Stimulated activated CD4-positive, alpha-beta T cell treated with anti-CD3 and anti-CD28 coated beads, Interleukin-4, amount 100 ng/mL, for 24 hours (primary cell): Measurements from ENCODE around the gene SUPT4H1.
"Not testable (repeated sequence)": the region's sequence is repeated elsewhere in the genome, so short reads cannot be mapped to it uniquely, and the experiment has no call there.

ENCODE experiments used
- DNase-seq: peaks from one replicate; pipeline ENCODE4 v3.0.0-alpha.2; 2020

SUPT4H1 gene

DNA sequence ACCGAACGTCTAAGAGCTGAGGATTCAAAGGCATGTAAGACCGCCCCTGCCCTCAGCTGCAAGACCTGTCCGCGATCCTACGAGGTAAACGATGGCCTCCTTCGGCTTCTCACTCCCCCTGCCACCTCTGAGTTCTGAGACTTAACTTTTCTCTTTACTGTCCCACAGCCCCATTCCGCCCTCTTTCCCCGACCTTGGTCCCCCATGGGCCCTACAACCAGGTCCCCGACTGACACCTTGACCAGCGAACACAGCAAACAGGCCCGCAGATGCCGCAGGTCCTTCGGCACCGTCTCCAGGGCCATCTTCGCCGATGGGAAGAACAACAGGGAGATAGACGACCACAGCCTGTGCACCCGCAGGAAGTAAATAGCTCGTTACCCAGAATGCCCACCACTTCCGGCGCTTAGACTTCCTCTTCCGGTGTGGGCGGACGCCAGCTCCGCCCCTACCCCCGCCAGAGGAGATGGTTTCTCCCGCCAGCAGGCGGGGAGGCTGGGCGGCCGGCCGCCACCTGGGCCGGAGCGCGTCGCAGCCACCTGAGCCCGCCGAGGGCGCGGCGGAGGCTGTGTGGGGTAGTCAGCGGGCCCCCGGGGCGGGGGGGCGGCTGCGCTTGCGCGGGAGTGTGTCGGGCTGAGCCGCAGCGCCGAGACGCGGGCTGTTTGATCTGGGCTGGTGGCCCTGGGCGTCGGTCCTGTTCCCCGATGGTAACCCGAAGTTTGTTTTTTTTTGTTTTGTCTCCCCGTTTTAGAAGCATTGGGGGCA lies at the start of gene SUPT4H1:
TSS of gene SUPT4H1 (minus strand) at position 371 of the 765 bp plus-strand sequence. CDS start at position 305, 66 bp downstream.
- peak; percentile 93 for DNase-seq

DNA sequence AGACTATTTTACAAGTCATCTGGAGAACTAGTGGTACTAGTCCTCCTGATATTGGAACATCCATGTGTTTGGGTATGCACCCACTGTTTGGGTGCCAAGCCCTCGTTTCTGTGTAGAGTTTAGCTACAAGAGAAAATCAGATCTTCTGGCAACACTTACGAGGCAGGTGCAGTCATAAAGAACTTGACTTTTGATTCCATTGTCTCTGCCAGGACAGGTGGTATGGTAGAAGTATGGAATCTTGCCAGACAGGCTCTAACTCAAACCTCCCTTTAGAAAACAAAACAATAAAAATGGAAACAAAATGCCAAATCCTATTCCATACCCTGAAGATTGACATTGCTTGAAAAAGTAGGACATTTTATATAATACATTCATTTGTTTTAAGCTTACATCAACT lies 49.3 kb upstream of the SUPT4H1 start:
- DNase-seq: no peak

DNA sequence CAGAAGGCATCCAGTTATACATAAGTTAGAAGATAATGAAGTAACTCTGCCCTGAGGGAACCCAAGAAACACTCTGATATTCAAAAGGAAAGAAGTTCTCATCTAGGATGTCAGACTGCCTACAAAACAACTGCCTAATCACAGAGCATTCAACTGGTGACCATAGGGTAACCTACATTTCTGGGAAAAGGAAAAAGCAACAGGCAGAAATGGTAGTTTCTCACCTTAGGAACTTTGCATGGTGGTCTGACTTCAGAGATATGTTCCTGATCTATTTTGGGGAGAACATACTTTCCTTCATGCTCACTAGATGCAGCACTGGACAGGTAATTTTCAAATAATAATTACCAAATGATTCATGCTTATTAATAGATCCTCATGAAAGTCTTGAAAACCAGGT lies 48.8 kb upstream of the SUPT4H1 start:
- DNase-seq: no peak

DNA sequence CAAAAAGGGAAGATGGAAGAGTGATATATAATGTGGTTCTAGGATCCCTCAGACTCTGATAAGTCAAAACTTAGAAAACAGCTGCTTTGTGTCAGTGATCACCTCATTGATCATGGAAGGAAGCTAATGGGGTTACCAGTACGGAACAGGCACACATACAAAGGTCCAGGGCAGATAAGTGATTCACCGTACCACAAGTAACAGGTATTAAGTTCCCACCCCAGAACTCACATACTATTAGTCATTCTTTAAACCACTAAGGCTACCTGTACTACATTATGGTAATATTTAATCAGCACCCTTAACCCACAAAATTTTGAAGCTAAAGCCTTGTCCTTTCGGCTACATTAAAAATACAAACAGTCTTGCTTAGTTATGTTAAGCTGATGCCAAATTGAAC lies 48.0 kb upstream of the SUPT4H1 start:
- DNase-seq: no peak

DNA sequence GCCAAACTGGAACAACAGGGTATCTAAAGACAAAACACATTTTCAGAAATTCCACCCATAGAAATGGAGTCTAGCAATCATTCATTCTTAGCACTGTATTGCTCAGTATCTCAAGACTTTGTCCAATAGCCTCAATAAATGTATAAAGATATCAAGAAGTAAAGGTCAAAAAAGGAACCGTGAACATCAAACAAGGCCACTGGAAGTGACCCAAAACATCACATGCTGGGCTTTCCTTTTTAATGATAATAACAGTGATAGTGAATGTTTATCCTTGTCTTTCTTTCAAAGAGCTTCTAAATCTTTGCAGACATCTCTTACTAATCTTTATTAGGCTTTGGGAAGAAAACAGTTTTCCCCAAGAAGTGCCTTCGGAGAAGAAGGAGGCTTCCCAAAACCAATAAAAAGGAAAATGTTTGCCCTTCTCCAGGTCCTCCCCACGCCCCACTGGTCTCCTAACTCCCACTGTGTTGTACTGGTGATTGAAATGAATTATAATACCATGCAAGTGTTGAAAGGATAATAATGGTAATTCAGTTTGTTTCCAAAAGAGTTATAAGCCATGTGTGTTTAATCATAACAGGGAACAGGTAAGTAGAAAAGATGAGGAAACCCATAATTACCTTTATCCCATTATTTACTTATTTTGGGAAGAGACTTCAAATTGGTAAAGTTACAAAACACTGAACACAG lies 46.7 kb upstream of the SUPT4H1 start:
- no peak for DNase-seq

DNA sequence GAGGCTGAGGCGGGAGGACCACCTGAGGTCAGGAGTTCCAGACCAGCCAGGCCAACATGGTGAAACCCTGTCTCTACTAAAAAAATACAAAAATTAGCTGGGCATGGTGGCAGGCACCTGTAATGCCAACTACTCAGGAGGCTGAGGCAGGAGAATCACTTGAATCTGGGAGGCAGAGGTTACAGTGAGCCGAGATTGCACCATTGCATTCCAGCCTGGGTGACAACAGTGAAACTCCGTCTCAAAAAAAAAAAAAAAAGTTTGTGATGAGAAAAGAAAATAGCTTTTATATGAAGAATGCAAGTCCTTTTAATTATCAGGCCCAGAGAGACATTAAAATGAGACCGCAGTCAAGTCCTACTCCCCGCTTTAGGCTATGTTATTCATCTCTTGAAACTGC lies 45.4 kb upstream of the SUPT4H1 start:
- DNase-seq: not testable (repeated sequence)

DNA sequence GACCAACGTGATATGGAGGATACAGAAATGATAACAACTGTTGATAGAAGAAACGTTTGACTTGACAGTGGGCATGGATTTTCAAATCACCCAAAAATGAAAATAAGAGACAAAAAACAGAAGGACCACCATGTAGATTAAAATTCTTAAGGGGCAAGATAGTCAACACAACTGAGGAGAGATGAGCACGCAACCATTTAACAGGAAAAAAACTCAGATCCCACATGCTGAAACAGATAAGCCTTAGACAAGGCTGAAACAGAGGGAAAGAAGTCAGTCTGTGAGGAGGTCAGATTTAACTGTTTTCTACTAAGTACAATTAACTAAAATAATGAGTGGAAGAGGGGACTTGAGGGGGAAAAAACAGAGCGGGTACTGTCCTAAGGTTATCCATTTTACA lies 44.2 kb upstream of the SUPT4H1 start:
- no peak for DNase-seq

DNA sequence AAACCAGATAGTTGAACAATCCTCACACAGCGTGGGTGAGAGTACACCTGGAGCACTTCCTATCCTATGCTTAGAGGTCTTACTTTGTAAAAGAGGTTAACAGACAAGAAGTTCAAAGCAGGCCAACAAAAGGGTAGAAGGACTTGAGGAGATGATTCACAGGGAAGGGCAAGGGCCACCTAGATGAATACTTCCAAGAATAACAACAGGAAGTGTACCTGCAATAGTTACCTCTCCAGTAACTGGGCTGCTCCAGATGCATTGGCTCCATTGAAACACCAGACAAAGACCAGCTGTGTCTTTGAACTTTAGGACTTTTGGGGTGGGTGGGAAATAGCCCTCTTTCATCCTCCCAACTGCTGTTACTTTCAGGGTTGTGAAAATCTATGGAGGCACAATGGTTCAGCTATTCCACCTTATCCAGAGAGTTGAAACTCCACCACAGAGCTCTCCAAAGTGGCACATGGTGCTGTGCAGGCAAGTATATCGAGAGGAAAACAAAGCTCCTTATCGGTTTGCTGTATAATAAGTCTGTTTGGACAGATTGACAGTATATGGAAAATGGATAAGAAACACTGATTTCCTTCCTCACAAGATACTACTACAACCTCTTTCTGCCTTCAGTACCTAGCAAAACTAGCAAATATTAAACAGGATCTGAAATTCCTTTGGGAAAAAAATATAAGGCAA lies 42.7 kb upstream of the SUPT4H1 start:
- no peak for DNase-seq

DNA sequence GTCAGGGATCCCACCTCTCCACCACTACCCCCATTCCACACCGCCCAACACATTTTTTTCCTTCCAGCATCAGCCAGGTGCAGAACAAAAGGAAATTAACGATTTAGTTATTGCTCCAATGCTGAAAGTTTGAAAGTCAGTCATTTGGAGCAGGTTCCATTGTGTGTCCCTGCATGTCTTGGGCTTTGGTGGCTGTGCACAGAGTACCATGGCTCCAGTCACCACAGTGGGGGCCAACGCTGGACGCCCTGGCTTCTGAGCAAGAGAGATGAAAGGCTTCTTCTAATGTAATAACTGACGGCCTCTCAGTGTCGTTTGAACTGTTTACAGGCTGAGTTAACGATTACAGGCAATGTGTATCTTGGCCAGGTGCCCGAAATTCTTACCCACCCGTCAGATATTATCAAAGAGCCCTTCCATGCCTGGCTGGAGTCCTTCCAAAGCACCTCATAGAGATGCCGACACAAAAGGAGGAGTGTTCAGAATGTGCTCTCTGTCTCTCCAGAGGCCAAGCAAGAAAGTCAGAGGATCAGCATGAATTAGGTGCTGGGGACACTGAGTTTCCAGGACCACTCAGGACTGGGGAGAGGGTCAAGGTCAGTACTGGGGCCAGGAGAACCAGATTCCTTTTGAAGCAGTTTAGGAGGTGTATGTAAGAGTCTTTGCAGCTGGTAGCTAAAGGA lies 39.4 kb upstream of the SUPT4H1 start:
- DNase-seq: no peak

DNA sequence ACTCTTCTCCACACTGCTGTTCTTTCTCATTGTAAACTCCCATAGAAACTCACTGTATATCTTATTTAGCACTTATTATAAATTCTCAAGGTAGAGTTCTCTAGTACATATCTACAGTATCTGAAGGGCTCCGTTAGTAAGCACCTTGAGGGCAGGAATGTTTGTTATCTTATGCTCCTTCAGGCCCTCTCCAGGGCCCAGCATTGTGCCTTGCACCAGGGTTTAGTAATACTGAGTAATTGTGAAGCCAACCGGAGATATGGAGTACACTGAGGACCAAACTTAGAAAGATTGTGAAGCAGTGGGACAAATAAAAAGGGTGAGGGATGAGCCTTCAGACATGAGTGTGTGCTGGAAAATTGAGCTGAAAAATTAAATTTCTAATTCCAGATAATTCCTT lies 38.9 kb upstream of the SUPT4H1 start:
- no peak for DNase-seq

DNA sequence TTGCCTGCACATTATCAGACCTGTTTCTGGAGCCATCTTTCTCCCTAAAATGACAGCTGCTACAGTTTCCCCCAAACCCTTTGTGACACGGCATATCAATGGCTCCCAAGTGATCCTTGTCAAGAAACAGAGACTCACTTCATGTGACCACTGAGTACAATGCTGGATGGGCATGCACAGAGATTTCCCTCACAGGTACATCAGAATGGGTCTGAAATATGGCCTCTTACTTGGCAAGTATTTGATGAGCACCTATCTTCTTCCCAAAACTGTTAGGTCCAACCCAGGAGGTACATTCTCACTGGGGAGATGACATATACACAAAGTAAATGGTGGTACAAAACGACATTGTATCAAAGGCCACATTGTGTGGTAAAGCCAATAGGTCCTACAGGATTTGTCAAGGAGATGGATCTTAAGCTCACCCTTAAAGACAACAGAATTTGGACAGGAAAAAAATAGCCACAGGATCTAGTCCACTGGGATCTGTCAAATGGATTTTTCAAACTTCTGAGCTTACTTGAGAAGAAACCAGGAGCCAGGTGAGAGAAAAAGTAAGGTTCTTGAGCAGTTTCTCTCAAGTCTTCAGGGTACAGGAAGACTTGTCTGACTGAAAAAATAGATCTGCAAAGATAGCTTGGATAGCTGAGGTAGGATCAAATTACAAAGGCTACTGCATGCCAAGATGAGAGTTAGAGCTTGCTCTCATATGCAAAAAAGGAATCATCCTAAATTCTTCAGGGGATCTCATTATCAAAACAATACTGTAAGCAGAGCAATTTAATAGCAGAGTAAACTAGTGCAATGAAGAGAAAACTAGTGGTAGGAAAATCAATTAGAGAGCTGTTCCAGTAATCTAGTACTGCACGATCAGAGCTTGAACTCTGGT lies 36.5 kb upstream of the SUPT4H1 start:
- DNase-seq: no peak

DNA sequence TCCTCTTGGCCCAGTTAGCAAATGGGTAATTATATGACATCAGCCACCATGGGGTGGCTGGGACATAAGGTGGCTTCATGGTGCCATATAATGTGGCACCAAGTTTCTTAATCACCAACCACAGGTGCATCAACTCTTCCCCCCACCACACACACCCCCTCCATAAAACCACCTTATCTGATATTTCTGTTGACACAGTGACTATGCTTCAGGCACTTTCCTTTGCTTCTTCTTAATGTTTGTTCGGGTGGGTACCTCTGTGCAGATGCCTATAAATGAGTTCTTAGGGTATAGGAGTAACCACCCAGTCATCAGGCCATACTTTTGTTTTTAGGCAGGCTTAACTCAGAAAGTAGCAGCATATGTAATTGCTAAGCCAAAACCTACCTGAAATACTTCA lies 35.8 kb upstream of the SUPT4H1 start:
- no peak for DNase-seq

DNA sequence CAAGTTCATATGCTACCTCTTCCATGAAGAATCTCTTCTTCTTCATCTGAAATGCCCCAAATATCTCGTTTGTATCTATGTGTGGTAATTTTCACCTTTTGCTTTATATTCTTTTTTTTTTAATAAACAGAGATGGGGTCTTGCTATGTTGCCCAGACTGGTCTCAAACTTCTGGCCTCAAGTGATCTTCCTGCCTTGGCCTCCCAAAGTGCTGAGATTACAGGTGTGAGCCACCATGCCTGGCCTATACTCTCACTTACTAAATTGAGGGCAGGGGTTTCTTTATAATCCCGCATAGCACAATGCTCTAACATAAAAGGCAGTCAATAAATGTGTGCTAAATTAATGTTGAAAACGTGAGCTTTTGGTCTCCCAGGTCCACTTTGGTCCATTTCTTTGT lies 34.7 kb upstream of the SUPT4H1 start:
- DNase-seq: no peak

DNA sequence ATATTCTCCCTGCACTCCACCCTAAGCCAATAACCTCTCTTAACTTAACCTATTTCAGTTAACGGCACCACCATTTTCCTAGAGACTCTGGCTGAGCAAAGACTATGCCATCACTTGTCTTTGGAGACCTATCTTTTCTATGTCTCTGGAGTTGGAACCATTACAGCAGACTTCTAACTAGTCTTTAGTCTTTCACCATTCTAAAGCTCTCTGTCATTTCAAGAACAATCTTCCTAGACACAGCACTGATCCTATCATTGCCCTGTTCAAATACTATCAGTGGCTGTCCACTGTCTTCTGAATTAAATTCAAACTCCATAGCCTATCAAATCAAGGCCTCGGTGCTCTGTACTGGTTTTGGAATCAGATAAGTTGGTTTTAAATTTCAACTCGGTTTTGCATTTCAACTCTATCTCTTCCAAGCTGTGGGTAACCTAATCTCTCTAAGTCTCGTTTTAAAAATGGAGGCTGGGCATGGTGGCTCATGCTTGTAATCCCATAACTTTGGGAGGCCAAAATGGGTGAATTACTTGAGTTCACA lies 33.4 kb upstream of the SUPT4H1 start:
- no peak for DNase-seq

DNA sequence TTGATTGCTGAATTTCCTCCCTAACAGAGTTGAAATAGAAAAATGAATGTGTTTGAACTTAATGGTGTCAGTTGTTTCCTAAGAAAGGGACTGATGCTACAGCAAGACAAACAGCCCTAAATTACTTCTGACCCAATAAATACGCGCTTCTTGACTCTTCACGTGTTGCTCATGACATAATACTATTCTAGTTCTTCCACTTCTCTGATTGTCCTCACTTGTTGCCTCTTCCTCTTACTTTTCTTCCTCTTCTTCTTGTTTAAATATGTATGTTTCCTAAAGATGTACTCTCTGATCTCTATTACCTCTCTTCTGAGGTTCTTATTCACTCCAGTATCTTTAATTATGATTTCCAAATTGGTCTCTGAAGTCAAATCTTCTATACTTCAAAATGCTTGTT lies 32.9 kb upstream of the SUPT4H1 start:
- no peak for DNase-seq

DNA sequence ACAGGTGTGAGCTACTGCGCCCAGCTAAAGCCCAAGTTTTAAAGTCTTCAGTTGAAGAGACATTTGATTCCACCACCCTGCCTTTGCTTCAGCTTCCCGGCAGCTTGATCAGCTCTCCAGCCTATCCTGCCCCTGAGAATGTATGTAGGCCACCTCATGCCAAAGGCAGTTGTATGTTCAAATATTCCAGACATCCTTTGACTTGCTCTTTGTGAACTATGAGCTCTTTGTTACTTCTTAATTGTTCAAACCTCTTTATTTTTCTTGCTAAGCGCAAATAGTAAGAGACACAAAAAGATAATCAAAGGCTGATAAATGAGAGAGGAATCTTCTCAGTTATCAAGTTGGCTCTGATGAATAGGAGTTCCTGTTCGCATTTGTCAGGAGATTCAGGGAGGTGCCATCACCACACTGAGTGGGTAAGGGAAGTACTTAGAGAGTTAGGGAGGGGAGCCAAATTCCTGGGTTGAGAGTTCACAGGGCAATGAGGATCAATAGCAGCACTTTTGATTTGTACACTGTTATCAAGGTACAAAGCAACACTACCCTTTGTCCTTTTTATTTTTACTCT lies 32.0 kb upstream of the SUPT4H1 start:
- DNase-seq: no peak

DNA sequence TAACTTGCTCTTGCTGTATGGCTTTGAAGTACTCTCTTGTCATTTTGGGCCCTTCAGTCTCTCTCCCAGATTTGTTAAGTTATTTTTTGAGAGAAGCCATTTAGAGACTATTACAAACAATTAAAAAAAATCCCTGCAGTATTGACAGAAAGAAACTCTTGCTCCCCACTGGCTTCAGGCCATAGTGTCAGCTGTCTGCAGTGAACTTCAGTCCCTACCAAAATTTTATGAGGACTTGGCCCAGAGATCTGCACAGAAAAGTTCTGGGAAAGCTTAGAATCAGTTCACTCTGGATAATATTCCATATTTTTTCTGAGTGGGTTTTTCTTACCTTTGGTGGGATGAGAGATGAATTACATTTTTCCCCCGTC lies 30.9 kb upstream of the SUPT4H1 start:
- no peak for DNase-seq

DNA sequence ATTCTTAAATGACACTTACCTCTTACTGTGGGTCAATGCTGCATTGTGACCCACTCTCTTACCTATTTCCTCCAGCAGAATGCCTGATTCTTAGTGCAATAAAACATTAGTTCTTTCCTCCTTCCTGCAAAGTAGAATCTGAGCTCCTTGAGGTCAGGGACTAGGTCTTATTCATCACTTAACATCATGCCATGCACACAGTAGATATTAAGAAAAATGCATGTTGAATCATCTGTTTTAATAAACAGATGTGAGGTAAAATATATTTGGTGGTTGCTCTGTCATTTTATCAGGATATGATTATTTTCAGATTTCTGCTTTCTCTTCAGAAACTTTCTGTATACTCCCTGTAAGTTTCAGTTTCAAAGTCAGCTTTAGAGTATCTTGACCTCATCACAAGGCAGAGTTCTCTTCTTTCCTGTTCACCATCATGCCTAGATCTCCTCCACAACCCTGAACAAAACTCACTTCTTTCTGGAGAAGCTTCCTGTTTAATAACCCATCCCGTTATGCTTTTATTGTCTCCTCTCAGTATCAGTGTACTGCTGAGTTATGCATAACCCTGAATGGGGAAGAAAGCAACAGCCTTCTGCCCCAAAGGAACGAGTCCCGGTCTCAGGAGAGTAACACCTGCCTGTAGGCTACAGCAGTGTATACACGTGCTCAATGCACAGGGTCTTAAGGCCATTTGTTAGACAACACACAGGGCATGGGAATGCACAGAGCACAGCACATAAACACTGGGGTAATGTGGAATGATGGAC lies 30.3 kb upstream of the SUPT4H1 start:
- no peak for DNase-seq

DNA sequence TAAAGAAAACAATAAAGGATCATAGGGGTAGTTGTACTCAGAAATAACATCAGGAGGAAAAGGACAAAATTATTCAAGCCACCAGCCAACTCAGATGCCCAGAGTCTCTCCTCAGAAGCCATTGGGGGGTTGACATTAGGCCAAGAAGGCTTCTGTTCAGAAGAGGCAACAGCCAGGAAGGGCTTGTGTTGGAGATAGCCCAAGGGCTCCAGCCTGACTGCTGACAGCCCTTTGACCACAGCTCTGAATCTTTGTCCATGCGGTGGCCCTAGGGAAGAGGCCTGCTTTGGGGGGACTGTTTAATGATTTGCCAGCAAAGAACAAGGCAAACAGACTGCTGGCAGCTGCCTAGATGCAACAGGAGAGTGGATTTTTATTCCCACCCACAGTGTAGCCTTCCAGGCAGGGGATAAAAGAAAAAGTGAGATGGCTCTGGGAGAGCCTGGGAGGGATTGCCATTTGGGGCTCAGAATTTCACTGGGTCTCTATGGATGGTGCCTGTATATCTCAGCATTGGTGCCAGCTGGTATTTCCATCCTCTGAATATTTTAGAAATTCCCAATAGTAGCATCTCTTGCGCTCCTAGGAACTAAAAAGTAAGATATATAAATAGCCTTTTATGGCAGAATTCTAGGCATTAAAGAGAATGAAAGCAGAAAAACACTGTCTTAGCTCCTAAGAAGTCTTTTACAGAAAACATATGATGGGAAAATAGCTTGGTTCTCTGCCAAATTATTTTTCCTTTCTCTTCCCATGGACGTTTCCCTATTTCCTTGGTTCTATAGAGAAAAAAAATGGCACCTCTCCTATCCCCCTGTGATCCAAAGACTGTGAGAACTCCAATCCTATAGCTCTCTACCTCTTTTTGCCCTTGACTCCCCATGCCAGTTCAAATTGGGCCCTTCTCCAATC lies 29.4 kb upstream of the SUPT4H1 start:
- no peak for DNase-seq
